Left cardiac atrium (tissue), 4 donors: Measurements from ENCODE around the gene ESYT3. TPM values are rescaled to one million over a fixed set of nuclear protein-coding genes. Genes with fewer than 3 reads are reported as not detected.
"Not testable (repeated sequence)": the region's sequence is repeated elsewhere in the genome, so short reads cannot be mapped to it uniquely, and the experiment has no call there.

Source experiments
- ATAC-seq, 2 donors: fragments of 200-7000 bp; cut with Tn5 transposase; one replicate each; pipeline ENCODE4 v1.9.1; 2020; ENCODE audit warnings: mild to moderate bottlenecking in 2 of 2, moderate library complexity in 2 of 2
- DNase-seq: peaks from one replicate; pipeline ENCODE4 v3.0.0-alpha.2; 2020
- intact Hi-C, 2 donors: fragments of 100-400 bp; cut with DNase I; formaldehyde crosslinking; loops; one replicate each; pipeline versions ENCODE4 v1.14.1 to v1.15.1; 2022 to 2023
- total RNA-seq, 2 donors: library from RNA; stranded (reverse); fragmentation: NEBNext Ultra II Directional; extraction: Animal tissue kit (Norgen Biotek cat#: 25700); gene quantifications; one replicate each; pipeline ENCODE4 v1.2.1, GENCODE V29; 2021
- donor health status: DM: no; HTN: yes; CAD: no.
- donor health status: DM: no; HTN: yes; CAD: no; lungs with severe emphysema.
- donor health status: DM: yes; HTN: yes; CAD: no.
- donor health status: Dilated cardiomyopathy.

Gene ESYT3
- total RNA-seq, 2 donors from 2014 or later = 0.52 to 0.91 TPM

DNA sequence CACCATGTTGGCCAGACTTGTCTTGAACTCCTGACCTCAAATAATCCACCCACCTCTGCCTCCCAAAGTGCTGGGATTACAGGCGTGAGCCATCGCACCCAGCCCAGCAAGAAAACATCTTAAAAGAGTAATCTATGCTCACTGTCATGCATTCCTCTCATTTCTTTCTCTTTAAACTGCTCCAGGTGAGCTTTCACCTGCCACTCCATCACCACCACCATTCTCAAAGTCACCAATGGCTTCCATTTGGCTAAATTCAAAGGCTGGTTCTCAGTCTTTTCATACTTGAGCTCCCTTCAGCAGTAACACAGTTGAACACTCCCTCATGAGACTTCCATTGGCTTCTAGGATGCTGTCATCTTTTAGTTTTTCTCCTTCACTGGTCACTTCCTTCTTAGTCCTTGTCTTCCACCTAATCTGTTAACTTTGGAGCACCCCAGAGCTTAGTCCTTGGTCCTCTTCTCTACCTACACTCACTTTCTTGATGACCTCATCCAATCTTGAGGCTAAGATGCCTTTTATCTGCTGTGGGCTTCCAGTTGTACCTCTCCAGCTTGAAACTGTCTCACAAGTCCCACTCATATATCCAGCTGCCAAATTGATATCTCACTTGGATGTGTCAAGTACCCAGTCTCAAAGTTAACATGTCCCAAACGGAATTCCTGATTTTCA is 27.0 kb upstream of the ESYT3 start:
- intact Hi-C loops = loop anchor here in 1 of 2 donors (5.0 kb wide), 1 partner anchor 75 kb away; no protein-coding TSS in a partner anchor
- DNase-seq = no peak
- no peak for ATAC-seq

DNA sequence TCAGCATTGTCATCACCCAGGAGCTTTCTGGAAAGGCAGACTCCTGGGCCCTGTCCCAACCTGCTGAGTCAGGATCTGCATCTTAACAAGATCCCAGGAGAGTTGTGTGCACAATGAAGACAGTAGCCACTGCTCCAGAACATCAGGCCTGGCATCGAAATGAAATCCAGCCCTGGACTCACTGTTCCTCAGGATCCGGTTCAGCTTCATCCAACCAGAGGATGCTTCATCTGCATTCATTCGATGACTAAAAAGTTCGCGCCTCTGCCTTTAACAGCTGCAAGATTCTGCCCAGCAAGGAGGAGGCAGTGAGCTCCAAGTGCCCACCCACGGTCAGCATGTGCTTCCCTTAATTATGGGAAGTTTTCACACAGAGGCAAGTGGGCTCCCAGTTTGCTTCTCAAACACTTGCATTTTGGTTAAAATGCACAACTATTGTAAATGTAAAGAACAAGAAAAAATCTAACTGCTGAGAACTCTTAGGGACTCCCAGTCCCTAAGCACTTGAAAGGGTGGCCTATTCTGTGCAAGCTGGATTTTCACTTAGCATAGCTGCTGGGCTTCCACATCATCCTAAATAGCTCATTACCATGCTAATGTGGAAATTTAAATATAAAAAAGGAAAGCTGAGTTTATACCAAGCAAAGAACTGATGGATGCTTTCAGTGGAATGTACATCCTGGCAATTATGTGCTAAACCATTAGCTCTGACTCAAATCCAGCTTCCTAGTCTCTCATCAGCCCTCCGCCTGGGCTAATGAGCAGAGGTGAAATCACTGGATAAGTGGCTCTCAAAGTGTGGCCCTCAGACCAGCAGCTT is 25.5 kb upstream of the ESYT3 start:
- DNase-seq (no peak), ATAC-seq (peak in 1 of 2 donors; percentile 24)
- intact Hi-C loops = loop anchor here in 1 of 2 donors (5.0 kb wide), 1 partner anchor 77 kb away; no protein-coding TSS in a partner anchor

DNA sequence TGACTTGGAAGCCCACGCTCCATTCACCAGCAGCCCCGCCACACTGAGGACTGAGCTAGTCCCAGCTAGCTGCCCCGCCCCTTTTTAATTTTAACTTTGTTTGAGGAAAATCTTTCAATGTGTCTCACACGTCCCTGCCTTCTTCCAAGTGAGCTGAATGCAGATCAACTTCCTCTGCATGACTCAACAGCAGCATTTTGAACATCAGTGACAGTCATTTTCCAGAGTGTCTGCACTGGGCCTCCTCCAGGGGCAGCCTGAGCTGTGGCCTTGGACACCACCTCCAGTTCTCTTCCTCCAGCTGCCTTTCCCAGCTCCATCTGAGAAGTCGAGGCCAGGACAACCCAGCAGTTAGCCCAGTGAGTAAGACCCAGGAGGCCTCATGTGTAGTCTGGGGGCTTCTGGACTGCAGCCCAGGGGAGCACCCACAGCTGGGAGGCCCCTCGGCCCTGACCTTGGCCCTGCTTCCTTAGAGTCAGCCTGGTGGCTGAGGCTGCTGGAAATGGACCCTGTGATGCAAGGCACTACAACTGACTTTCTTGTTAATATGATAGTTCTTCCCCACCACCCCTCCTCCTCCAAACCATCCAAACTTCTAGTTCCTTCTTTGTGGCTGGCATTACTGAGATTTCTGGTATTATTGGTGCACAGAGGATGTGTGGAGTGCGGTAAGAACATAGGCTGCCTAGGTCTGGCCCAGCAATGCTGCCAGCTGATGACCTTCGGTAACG is 21.4 kb upstream of the ESYT3 start:
- peak; percentile 5 to 40 for ATAC-seq
- DNase-seq = no peak
- intact Hi-C loops = no loop called here

DNA sequence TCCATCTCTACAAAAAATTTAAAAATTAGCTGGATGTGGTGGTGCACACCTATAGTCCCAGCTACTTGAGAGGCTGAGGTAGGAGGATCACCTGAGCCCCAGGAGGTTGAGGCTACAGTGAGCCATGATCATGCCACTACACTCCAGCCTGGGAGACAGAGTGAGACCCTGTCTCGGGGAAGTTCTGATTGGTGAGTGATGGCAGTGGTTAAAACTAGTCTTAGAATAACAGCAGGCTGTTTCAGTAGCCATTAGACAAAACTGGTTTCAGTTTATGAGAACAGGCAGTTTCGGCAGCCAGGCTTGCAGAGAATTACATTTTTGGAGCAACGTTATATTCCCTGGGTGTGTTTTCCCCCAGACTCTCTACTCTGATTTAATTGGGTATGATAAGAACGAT is 18.2 kb upstream of the ESYT3 start:
- not testable (repeated sequence) for ATAC-seq, DNase-seq
- intact Hi-C loops = loop anchor here in 1 of 2 donors (5.0 kb wide), 1 partner anchor 84 kb away; no protein-coding TSS in a partner anchor

DNA sequence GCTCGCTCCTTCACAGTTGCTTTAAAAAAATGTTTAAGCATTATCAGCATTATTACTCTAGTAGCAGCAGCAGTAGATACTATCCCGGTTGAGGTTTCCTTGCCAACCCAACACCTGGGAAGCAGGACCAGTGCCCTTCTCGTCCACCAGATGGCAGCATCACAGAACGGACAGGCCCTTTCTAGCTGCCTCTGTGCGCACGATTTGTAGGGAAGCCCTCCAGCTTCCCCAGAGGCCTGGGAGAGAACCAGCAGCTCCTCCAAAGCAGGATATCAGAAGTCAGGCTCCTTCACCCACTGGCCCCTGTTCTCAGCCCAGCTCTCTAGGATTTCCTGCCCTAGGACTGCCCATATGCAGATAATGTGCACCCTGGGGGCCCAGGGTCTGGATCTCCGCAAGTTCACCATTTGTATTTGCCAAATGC is 16.8 kb upstream of the ESYT3 start:
- intact Hi-C loops = loop anchor here in 1 of 2 donors (5.0 kb wide), 1 partner anchor 85 kb away; no protein-coding TSS in a partner anchor
- DNase-seq (peak; percentile 80), ATAC-seq (peak; percentile 88 to 90)

- intact Hi-C loops = loop anchor here in 1 of 2 donors (5.0 kb wide), 1 partner anchor 86 kb away; no protein-coding TSS in a partner anchor
- DNase-seq (no peak), ATAC-seq (no peak)
Measured at GRCh38 chr3:138418601-138419206, 15.7 kb upstream of the ESYT3 start.

DNA sequence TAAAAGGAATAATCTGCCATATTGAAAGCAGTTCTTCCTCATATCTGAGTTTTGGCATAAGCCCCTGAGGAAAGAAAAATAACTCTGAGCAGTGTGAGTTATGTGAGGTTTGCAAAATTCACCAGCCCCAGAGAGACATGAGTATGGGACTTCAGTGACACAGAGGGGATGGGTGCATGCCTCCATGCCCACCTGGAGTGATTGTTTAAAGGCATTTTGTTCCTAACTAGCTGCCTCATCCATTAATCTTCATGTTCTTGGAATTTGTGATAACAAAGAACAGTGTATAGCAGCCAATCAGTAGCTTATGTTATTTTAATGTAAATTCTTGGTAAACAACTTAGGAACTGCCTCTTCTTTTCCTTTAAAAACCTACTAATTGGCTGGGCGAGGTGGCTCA is 11.1 kb upstream of the ESYT3 start:
- ATAC-seq (no peak), DNase-seq (no peak)
- intact Hi-C loops = no loop called here

GRCh38 chr3:138424323-138424722 is 10.1 kb upstream of the ESYT3 start:
- ATAC-seq = no peak
- no peak for DNase-seq
- intact Hi-C loops = no loop called here

DNA sequence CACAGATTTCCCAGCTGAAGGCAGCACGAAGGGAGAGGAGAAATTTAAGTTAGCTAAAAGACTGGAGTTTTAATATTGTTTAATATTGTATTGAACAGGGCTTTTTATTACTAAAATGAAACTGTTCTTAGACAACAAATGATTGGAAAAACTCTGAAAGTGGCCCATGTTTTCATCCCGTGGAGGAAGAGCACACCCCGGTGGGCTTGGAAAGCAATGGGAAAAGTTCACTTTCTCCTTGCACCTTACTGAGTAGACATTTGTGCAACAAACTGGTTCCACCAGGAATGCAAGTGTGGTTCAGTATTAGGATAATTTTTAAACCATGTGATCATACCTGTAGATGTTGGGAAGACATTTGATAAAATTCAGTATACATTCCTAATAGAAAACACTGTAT is 8.2 kb upstream of the ESYT3 start:
- ATAC-seq (peak; percentile 37 to 55), DNase-seq (no peak)
- intact Hi-C loops = no loop called here

DNA sequence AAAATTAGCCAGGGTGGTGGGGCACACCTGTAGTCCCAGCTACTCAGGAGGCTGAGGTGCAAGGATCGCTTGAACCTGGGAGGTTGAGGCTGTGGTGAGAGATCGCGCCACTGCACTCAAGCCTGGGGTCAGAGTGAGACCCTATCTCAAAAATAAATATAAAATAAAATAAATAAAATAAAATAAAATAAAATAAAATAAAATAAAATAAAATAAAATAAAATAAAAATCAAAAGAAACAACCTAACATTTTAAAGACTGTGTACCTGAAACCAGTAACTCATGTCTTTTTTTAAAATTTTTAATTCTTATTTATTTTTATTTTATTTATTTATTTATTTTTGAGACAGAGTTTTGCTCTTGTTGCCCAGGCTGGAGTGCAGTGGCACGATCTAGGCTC is 7.7 kb upstream of the ESYT3 start:
- DNase-seq, ATAC-seq, intact Hi-C loops: not testable (repeated sequence)

- intact Hi-C loops = no loop called here
- DNase-seq (no peak), ATAC-seq (no peak)
Measured at GRCh38 chr3:138429665-138430064, 4.8 kb upstream of the ESYT3 start.

GRCh38 chr3:138432576-138433240 is 1.7 kb upstream of the ESYT3 start:
- intact Hi-C loops = no loop called here
- DNase-seq (no peak), ATAC-seq (no peak)

GRCh38 chr3:138433892-138434275 is 532 bp upstream of the ESYT3 start:
- DNase-seq = no peak
- intact Hi-C loops = no loop called here
- peak in 1 of 2 donors; percentile 16 for ATAC-seq

- ATAC-seq (peak; percentile 23 to 27), DNase-seq (no peak)
- intact Hi-C loops = no loop called here
Measured at GRCh38 chr3:138434875-138435772, 708 bp downstream of the ESYT3 start.

GRCh38 chr3:138435840-138436239 is 1.4 kb downstream of the ESYT3 start:
- intact Hi-C loops = no loop called here
- DNase-seq = no peak
- no peak for ATAC-seq

GRCh38 chr3:138437281-138437680 is 2.9 kb downstream of the ESYT3 start:
- no peak for ATAC-seq
- intact Hi-C loops = no loop called here
- DNase-seq = no peak

DNA sequence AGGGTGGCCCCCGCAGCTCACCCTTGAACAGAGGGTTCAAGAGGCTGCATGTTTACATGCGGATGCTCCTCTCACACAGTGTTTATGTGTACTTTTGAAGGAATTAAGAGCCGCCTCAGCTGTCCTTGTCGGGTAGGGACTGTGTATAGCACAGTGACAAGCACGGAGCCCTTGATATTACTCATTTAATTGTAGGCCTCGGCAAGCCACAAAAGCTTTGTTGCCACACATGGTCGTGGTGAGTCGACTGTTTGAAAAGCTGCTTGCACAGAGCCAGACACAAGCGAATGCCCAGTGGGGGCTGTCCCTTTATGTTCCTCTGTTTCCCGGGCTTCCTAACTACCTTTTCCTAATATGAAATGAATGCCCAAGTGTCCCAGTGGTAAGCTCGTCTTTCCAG is 4.5 kb downstream of the ESYT3 start:
- DNase-seq (no peak), ATAC-seq (no peak)
- intact Hi-C loops = no loop called here

DNA sequence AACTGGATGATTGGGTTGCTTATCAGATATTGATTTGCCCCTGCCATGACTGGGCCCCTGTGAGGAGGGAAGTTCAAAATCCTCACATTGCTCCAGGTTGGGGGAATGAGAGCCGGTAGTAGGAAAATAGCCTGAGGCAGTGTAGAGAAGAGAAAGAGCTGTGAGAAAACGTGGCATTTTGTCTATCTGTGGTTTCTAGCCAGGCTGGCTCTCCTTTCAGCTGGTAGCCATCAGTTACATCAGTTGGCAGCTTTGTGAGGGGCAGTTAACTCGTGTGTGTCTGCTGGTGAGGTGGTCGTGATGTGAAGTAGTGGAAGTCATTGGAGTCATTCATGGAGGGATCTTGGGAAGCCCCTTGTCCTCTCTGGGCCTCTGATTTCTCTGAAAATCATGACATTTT is 5.2 kb downstream of the ESYT3 start:
- intact Hi-C loops = no loop called here
- DNase-seq (no peak), ATAC-seq (no peak)
